ENCODE measurements around the gene VIPR2.
"Not testable (repeated sequence)": the region's sequence is repeated elsewhere in the genome, so short reads cannot be mapped to it uniquely, and the experiment has no call there.

VIPR2 gene

DNA sequence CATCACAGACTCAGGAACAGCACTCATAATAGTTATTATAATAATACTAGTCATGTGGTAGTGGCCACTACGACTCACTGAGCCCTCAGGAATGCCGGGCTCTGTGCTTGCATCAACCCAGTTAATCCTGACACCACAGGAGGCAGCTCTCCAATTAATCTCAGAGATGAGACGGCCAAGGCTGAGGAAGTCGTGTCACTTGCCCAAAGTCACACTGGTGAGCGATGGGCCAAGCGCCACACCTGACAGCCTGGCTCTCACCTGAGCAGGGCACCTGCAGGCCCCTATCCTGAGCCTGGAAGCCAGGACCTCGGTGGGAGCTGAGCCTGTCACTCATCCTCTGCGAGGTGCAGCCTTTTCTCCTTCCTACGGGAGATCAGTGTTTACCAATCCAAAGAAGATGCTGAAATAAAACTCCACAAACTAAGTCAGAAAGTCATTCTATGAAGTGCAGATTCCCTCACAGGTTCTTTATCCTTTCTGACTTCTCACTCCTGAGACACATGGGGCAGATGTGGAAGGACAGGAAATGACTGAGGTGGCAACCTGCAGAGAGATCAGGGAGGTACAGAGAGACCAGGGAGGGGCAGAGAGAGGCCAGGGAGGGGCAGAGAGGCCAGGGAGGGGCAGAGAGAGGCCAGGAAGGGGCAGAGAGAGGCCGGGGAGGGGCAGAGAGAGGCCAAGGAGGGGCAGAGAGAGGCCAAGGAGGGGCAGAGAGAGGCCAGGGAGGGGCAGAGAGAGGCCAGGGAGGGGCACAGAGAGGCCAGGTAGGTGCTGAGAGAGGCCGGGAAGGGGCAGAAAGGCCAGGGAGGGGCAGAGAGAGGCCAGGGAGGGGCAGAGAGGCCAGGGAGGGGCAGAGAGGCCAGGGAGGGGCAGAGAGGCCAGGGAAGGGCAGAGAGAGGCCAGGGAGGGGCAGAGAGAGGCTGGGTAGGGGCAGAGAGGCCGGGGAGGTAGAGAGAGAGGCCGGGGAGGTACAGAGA, 38.5 kb downstream of the VIPR2 start:
- Histone ChIP-seq H3K36me3 (ENCODE audit: control insufficient read depth, insufficient read depth, low read length) (no peaks in the 10 kb centered on the region), H3K9ac (ENCODE audit: low read depth, low read length) (no peak overlapping the region), H3K27me3 (ENCODE audit: control insufficient read depth, insufficient read depth, low read length) (no peaks in the 10 kb centered on the region), H3K4me3 (ENCODE audit: low read depth, low read length) (no peak overlapping the region), H3K9me3 (ENCODE audit: control insufficient read depth, insufficient read depth, low read length) (no peaks in the 10 kb centered on the region), H3K4me1 (ENCODE audit: control insufficient read depth, insufficient read depth, low read length) (no peaks in the 10 kb centered on the region)

DNA sequence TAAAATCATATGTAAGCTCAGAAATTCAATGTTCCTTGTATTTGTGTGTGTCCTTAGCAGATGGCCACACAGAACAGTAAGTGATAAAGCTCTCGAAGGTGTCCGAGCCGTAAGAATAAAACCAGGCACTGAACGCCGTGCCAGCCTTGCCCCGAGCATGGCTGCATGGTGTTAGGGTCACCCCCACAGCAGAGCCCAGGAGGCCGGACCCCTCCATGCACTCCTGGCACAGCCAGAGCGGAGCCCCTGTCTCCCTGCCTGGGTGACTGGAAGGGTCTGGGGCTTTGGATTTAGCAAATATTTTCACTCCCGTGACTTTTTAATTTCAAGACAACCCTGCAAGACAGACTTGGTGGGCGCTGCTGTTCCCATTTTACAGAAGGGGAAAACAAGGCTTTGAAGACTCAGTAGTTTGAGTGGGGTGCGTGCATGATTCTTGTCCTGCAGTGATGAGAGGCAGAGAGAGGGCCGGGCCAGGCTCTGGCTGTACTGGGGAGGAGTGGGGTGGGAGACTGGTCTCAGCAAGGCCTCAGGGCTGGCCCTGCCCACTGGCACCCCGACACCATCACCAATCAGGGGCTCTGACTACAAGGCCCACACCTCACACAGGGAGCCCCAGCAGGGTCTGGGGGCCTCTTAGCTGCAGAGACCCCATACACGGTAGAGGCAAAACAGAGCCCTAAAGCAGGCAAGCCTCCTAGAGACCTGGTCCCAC, 39.4 kb downstream of the VIPR2 start:
- Histone ChIP-seq H3K27me3 (ENCODE audit: control insufficient read depth, insufficient read depth, low read length) (no peaks in the 10 kb centered on the region), H3K9ac (ENCODE audit: low read depth, low read length) (no peak overlapping the region), H3K9me3 (ENCODE audit: control insufficient read depth, insufficient read depth, low read length) (no peaks in the 10 kb centered on the region), H3K4me1 (ENCODE audit: control insufficient read depth, insufficient read depth, low read length) (no peaks in the 10 kb centered on the region), H3K4me3 (ENCODE audit: low read depth, low read length) (no peak overlapping the region), H3K36me3 (ENCODE audit: control insufficient read depth, insufficient read depth, low read length) (no peaks in the 10 kb centered on the region)

DNA sequence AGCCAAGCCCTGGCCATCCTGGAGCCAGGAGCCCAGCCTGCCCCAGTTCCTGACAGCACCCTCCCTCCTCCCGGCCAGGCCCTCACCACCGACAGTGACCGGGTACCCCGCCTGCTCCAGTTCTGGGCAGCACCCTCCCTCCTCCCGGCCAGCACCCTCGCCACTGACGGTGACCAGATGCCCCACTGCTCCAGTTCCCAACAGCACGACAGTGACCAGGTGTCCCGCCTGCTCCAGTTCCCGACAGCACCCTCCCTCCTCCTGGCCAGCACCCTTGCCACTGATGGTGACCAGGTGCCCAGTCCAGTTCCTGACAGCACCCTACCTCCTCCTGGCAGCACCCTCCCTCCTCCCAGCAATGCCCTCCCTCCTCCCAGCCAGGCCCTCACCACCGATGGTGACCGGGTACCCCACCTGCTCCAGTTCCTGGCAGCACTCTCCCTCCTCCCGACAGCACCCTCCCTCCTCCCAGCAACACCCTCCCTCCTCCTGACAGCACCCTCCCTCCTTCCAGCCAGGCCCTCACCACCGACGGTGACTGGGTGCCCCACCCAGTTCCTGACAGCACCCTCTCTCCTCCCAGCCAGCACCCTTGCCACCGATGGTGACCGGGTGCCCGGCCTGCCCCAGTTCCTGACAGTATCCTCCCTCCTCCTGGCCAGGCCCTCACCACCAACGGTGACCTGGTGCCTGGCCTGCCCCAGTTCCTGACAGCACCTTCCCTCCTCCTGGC, 40.3 kb downstream of the VIPR2 start:
- H3K36me3 ChIP-seq (ENCODE audit: control insufficient read depth, insufficient read depth, low read length): no peaks in the 10 kb centered on the region
- H3K9me3 ChIP-seq (ENCODE audit: control insufficient read depth, insufficient read depth, low read length): no peaks in the 10 kb centered on the region
- no peak overlapping the region for H3K4me3 ChIP-seq (ENCODE audit: low read depth, low read length)
- H3K4me1 ChIP-seq (ENCODE audit: control insufficient read depth, insufficient read depth, low read length): no peaks in the 10 kb centered on the region
- no peak overlapping the region for H3K9ac ChIP-seq (ENCODE audit: low read depth, low read length)
- H3K27me3 ChIP-seq (ENCODE audit: control insufficient read depth, insufficient read depth, low read length): no peaks in the 10 kb centered on the region

DNA sequence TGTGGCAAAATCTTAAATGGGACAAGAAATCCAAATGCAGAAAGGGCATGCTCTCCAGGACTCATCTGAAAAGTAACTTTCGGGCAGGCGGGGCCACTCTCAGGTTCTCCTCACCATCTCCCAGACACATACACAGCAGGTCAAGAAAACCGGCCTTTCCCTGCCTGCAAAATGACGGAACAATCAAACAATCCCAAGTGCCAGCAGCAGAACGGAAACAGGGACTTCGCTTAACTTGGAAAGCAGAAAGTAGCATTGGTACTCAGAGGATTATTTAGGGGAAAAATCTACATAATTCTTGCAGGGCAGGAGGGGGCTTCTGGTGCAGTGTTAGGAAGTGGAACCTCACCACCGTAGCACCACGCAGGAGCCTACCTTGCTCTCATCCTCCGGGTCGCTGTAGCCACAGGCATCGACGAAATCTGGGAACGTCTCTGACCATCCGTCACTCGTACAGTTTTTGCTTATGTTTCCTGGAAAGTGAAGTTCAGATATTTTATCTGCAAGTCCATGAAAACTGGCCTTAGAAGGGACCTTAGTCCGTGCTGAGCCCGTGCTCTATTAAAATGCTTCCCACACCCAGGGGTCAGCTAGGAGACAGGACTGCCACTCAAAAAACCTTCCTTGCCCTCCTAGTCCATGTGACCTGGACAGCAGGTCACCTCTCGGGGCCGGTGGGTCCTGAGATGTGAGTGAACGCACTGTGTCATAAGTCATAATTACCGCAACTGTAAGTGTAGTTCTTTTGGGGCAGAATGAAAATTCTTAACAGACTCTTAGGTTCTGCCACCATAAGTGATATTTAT, 41.1 kb downstream of the VIPR2 start:
- Histone ChIP-seq H3K9me3 (ENCODE audit: control insufficient read depth, insufficient read depth, low read length) (no peaks in the 10 kb centered on the region), H3K4me1 (ENCODE audit: control insufficient read depth, insufficient read depth, low read length) (no peaks in the 10 kb centered on the region), H3K36me3 (ENCODE audit: control insufficient read depth, insufficient read depth, low read length) (no peaks in the 10 kb centered on the region), H3K9ac (ENCODE audit: low read depth, low read length) (no peak overlapping the region), H3K4me3 (ENCODE audit: low read depth, low read length) (no peak overlapping the region), H3K27me3 (ENCODE audit: control insufficient read depth, insufficient read depth, low read length) (no peaks in the 10 kb centered on the region)

DNA sequence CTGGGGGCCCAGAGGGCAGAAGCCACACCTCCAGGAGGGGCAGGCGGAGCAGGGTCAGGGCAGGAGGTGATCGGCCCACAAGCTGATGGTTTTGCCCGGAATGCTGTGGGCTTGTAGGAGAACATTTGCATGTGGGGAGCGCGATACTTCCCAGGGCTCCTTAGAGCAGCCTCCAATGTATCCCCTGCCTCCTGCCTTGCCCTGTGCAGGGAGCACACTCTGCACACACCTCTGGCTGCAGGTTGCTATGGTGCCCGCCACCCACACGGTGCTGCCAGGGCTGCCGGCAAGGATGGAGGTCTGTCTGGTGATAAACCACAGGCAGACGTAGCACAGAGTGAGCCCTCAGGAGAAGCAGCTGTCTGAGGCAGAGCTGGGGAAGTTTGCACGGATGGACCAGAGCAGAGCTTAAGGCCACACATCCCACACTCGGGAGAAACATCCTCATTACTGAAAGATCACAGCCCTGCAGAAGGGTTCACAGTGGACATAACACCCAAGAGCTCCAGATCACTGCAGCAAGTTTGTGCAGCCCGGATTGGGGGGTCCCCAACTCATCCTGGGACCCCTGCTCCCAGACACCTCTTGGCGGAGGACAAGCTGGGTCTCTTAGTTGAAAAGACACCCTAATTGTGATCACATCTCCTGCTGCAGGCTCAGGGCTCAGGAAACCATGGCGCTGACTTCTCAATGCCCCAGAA, 41.8 kb downstream of the VIPR2 start:
- H3K9me3 ChIP-seq (ENCODE audit: control insufficient read depth, insufficient read depth, low read length): no peaks in the 10 kb centered on the region
- H3K4me1 ChIP-seq (ENCODE audit: control insufficient read depth, insufficient read depth, low read length): no peaks in the 10 kb centered on the region
- H3K4me3 ChIP-seq (ENCODE audit: low read depth, low read length): no peak overlapping the region
- H3K36me3 ChIP-seq (ENCODE audit: control insufficient read depth, insufficient read depth, low read length): no peaks in the 10 kb centered on the region
- H3K27me3 ChIP-seq (ENCODE audit: control insufficient read depth, insufficient read depth, low read length): no peaks in the 10 kb centered on the region
- H3K9ac ChIP-seq (ENCODE audit: low read depth, low read length): no peak overlapping the region

DNA sequence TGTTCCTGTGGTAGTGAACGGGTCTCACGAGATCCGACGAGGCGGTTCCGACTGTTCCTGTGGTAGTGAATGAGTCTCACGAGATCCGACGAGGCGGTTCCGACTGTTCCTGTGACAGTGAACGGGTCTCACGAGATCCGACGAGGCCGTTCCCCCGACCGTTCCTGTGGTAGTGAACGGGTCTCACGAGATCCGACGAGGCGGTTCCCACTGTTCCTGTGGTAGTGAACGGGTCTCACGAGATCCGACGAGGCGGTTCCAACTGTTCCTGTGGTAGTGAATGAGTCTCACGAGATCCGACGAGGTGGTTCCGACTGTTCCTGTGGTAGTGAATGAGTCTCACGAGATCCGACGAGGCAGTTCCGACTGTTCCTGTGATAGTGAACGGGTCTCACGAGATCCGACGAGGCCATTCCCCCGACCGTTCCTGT, 43.0 kb downstream of the VIPR2 start:
- not testable (repeated sequence) for H3K27me3 ChIP-seq (ENCODE audit: control insufficient read depth, insufficient read depth, low read length); H3K9me3 ChIP-seq (ENCODE audit: control insufficient read depth, insufficient read depth, low read length); H3K4me1 ChIP-seq (ENCODE audit: control insufficient read depth, insufficient read depth, low read length); H3K36me3 ChIP-seq (ENCODE audit: control insufficient read depth, insufficient read depth, low read length); H3K9ac ChIP-seq (ENCODE audit: low read depth, low read length); H3K4me3 ChIP-seq (ENCODE audit: low read depth, low read length)

DNA sequence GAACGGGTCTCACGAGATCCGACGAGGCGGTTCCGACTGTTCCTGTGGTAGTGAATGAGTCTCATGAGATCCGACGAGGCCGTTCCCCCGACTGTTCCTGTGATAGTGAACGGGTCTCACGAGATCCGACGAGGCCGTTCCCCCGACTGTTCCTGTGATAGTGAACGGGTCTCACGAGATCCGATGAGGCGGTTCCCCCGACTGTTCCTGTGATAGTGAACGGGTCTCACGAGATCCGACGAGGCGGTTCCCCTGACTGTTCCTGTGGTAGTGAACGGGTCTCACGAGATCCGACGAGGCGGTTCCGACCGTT, 43.6 kb downstream of the VIPR2 start:
- H3K9ac ChIP-seq (ENCODE audit: low read depth, low read length); H3K27me3 ChIP-seq (ENCODE audit: control insufficient read depth, insufficient read depth, low read length); H3K36me3 ChIP-seq (ENCODE audit: control insufficient read depth, insufficient read depth, low read length); H3K9me3 ChIP-seq (ENCODE audit: control insufficient read depth, insufficient read depth, low read length); H3K4me1 ChIP-seq (ENCODE audit: control insufficient read depth, insufficient read depth, low read length); H3K4me3 ChIP-seq (ENCODE audit: low read depth, low read length): not testable (repeated sequence)

DNA sequence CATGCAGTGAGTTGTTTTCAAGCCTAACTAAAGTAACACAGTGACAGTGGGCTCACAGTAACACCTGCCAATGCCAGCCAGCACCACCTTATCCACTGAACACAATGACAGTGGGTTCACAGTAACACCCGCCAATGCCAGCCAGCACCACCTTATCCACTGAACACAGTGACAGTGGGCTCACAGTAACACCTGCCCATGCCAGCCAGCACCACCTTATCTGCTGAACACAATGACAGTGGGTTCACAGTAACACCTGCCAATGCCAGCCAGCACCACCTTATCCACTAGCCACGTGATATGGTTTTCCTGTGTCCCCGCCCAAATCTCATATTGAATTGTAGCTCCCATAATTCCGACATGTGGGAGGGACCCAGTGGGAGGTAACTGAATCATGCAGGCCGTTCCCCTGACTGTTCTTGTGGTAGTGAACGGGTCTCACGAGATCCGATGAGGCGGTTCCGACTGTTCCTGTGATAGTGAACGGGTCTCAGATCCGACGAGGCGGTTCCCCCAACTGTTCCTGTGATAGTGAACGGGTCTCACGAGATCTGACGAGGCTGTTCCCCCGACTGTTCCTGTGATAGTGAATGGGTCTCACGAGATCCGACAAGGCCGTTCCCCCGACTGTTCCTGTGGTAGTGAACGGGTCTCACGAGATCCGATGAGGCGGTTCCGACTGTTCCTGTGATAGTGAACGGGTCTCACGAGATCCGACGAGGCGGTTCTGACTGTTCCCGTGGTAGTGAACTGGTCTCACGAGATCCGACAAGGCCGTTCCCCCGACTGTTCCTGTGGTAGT, 44.2 kb downstream of the VIPR2 start:
- not testable (repeated sequence) for H3K9me3 ChIP-seq (ENCODE audit: control insufficient read depth, insufficient read depth, low read length); H3K9ac ChIP-seq (ENCODE audit: low read depth, low read length); H3K4me1 ChIP-seq (ENCODE audit: control insufficient read depth, insufficient read depth, low read length); H3K27me3 ChIP-seq (ENCODE audit: control insufficient read depth, insufficient read depth, low read length); H3K4me3 ChIP-seq (ENCODE audit: low read depth, low read length); H3K36me3 ChIP-seq (ENCODE audit: control insufficient read depth, insufficient read depth, low read length)

DNA sequence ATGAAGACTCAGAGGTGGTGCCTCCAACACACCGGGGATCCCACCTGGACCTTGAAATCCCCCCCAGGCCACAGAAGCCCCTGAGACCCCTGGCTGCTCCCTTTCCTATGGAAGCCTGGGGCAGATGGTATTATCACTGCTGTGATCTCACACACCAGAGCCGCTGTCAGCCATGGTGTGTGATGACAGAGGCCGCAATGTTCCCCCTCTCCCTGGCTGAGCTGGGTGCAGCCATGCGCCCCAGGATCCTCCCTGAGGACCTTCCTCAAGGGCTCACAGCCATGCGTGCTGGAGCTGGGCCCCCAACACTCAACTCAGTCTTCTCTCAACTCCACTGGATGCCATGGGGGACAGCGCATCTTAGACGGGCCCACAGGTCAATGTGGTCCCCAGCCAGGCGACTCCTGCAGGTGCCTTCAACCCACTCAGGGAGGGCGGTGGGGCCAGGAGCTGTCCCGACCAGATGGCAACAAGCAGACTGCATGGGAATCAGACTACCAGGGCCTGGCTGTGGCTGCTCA, 44.9 kb downstream of the VIPR2 start:
- no peaks in the 10 kb centered on the region for H3K27me3 ChIP-seq (ENCODE audit: control insufficient read depth, insufficient read depth, low read length)
- H3K4me1 ChIP-seq (ENCODE audit: control insufficient read depth, insufficient read depth, low read length): no peaks in the 10 kb centered on the region
- H3K9me3 ChIP-seq (ENCODE audit: control insufficient read depth, insufficient read depth, low read length): no peaks in the 10 kb centered on the region
- no peaks in the 10 kb centered on the region for H3K36me3 ChIP-seq (ENCODE audit: control insufficient read depth, insufficient read depth, low read length)
- no peak overlapping the region for H3K4me3 ChIP-seq (ENCODE audit: low read depth, low read length)
- no peak overlapping the region for H3K9ac ChIP-seq (ENCODE audit: low read depth, low read length)

DNA sequence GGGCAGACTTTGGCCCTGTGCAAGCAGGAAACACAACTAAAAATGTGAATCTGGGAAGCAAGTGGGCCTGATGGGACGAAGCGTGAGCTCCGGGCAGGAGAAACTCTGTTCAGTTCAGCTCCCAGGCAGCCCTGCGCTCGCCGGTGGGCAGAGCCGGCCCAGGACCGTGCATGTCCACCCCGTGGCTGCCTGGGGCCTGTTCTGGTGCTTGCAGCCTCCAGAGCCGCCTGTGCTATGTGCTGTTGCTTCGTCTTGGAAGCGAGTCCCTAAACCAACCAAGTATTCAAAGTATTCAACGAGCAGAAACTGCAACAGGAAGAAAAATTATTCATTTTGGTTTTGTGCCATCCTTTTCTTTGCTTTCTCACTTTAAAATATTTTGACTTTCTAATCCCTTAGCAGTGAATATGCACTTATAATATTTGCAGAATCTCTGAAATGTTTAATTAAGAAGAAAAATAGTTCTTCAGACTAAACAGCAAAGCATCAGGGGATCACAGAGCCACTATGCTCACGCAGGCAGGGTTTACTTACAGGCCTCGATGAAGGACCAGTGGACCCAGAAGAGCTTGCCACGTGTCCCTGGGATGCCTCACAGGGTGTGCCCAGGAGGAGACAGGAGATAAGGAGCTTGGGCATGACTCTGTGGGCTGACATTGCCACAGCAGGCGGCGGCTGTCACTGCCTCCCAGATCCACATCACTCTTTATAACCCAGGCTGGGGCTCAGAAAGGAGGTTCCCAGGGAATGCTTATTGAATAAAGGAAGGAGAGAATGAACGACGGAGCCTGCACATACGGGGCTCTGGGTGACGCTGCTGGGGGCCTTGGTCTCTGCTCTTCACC, 45.6 kb downstream of the VIPR2 start:
- no peaks in the 10 kb centered on the region for H3K9me3 ChIP-seq (ENCODE audit: control insufficient read depth, insufficient read depth, low read length)
- no peaks in the 10 kb centered on the region for H3K4me1 ChIP-seq (ENCODE audit: control insufficient read depth, insufficient read depth, low read length)
- no peaks in the 10 kb centered on the region for H3K36me3 ChIP-seq (ENCODE audit: control insufficient read depth, insufficient read depth, low read length)
- H3K9ac ChIP-seq (ENCODE audit: low read depth, low read length): no peak overlapping the region
- H3K4me3 ChIP-seq (ENCODE audit: low read depth, low read length): no peak overlapping the region
- H3K27me3 ChIP-seq (ENCODE audit: control insufficient read depth, insufficient read depth, low read length): no peaks in the 10 kb centered on the region
